Measurements from ENCODE around the gene MCM5.
"Not testable (repeated sequence)": the region's sequence is repeated elsewhere in the genome, so short reads cannot be mapped to it uniquely, and the experiment has no call there.

The MCM5 gene

GRCh38 chr22:35450824-35451569 is 51.1 kb downstream of the MCM5 start:
- TF ChIP-seq POLR2A (IDR thresholded peaks at IDR 0.05; ENCODE audit: low read depth, low read length): no peak
- DNase-seq (ENCODE audit: insufficient read length): no peak
- no peak for FAIRE-seq

- DNase-seq (ENCODE audit: insufficient read length) (no peak), FAIRE-seq (no peak)
- no peak for TF ChIP-seq POLR2A (IDR thresholded peaks at IDR 0.05; ENCODE audit: low read depth, low read length)
- TF ChIP-seq POLR2AphosphoS5 (IDR thresholded peaks at IDR 0.05; ENCODE audit: low read depth, low read length): no peak
- TF ChIP-seq TAF1 (IDR thresholded peaks at IDR 0.05; ENCODE audit: borderline replicate concordance, low read depth, low read length): no peak
Observed at GRCh38 chr22:35451592-35451991, 51.7 kb downstream of the MCM5 start.

- TF ChIP-seq POLR2AphosphoS5 (IDR thresholded peaks at IDR 0.05; ENCODE audit: low read depth, low read length) (no peak), TAF1 (IDR thresholded peaks at IDR 0.05; ENCODE audit: borderline replicate concordance, low read depth, low read length) (no peak), POLR2A (IDR thresholded peaks at IDR 0.05; ENCODE audit: low read depth, low read length) (no peak)
- DNase-seq (ENCODE audit: insufficient read length) (no peak), FAIRE-seq (no peak)
Observed at GRCh38 chr22:35452351-35452781, 52.4 kb downstream of the MCM5 start.

GRCh38 chr22:35452810-35453743 is 53.1 kb downstream of the MCM5 start:
- TF ChIP-seq POLR2AphosphoS5 (IDR thresholded peaks at IDR 0.05; ENCODE audit: low read depth, low read length) (no peak), TAF1 (IDR thresholded peaks at IDR 0.05; ENCODE audit: borderline replicate concordance, low read depth, low read length) (no peak), POLR2A (IDR thresholded peaks at IDR 0.05; ENCODE audit: low read depth, low read length) (no peak)
- FAIRE-seq (no peak), DNase-seq (ENCODE audit: insufficient read length) (no peak)

GRCh38 chr22:35454416-35455054 is 54.6 kb downstream of the MCM5 start:
- FAIRE-seq: no peak
- no peak for DNase-seq (ENCODE audit: insufficient read length)

GRCh38 chr22:35455529-35455928 is 55.6 kb downstream of the MCM5 start:
- no peak for FAIRE-seq
- TF ChIP-seq POLR2A (IDR thresholded peaks at IDR 0.05; ENCODE audit: low read depth, low read length): no peak
- TF ChIP-seq TAF1 (IDR thresholded peaks at IDR 0.05; ENCODE audit: borderline replicate concordance, low read depth, low read length): no peak
- no peak for TF ChIP-seq POLR2AphosphoS5 (IDR thresholded peaks at IDR 0.05; ENCODE audit: low read depth, low read length)

More at GRCh38 chr22:35454416-35455054, 54.6 kb downstream of the MCM5 start:
- TF ChIP-seq TAF1 (IDR thresholded peaks at IDR 0.05; ENCODE audit: borderline replicate concordance, low read depth, low read length): no peak
- TF ChIP-seq POLR2A (IDR thresholded peaks at IDR 0.05; ENCODE audit: low read depth, low read length): no peak
- no peak for TF ChIP-seq POLR2AphosphoS5 (IDR thresholded peaks at IDR 0.05; ENCODE audit: low read depth, low read length)

GRCh38 chr22:35456757-35457156 is 56.8 kb downstream of the MCM5 start:
- DNase-seq (ENCODE audit: insufficient read length) (no peak), FAIRE-seq (no peak)
- TF ChIP-seq POLR2A (IDR thresholded peaks at IDR 0.05; ENCODE audit: low read depth, low read length) (no peak), TAF1 (IDR thresholded peaks at IDR 0.05; ENCODE audit: borderline replicate concordance, low read depth, low read length) (no peak), POLR2AphosphoS5 (IDR thresholded peaks at IDR 0.05; ENCODE audit: low read depth, low read length) (no peak)

More at GRCh38 chr22:35455529-35455928, 55.6 kb downstream of the MCM5 start:
- no peak for DNase-seq (ENCODE audit: insufficient read length)

GRCh38 chr22:35457729-35458546 is 58.0 kb downstream of the MCM5 start:
- FAIRE-seq (no peak), DNase-seq (ENCODE audit: insufficient read length) (no peak)

GRCh38 chr22:35458547-35459422 is 58.8 kb downstream of the MCM5 start:
- no peak for TF ChIP-seq POLR2AphosphoS5 (IDR thresholded peaks at IDR 0.05; ENCODE audit: low read depth, low read length)
- TF ChIP-seq TAF1 (IDR thresholded peaks at IDR 0.05; ENCODE audit: borderline replicate concordance, low read depth, low read length): no peak
- TF ChIP-seq POLR2A (IDR thresholded peaks at IDR 0.05; ENCODE audit: low read depth, low read length): no peak
- DNase-seq (ENCODE audit: insufficient read length) (no peak), FAIRE-seq (no peak)

More at GRCh38 chr22:35457729-35458546, 58.0 kb downstream of the MCM5 start:
- TF ChIP-seq POLR2A (IDR thresholded peaks at IDR 0.05; ENCODE audit: low read depth, low read length) (no peak), POLR2AphosphoS5 (IDR thresholded peaks at IDR 0.05; ENCODE audit: low read depth, low read length) (no peak)

- FAIRE-seq: no peak
- no peak for DNase-seq (ENCODE audit: insufficient read length)
- no peak for TF ChIP-seq POLR2A (IDR thresholded peaks at IDR 0.05; ENCODE audit: low read depth, low read length)
Observed at GRCh38 chr22:35459423-35459894, 59.5 kb downstream of the MCM5 start.

- DNase-seq (ENCODE audit: insufficient read length); FAIRE-seq: not testable (repeated sequence)
Observed at GRCh38 chr22:35459976-35460375, 60.0 kb downstream of the MCM5 start.
